CD14-positive monocyte (primary cell): ENCODE data around the gene GLT6D1. TPM values are rescaled to one million over a fixed set of nuclear protein-coding genes. Genes with fewer than 3 reads are reported as not detected.

Source experiments
- DNase-seq, 3 donors: peaks; one replicate each; pipeline ENCODE4 v3.0.0-alpha.2; 2011 to 2022
- H2AFZ ChIP-seq: 2 replicates; pipeline ENCODE4 v1.6.0; 2012; ENCODE audit warnings: mild to moderate bottlenecking, low read depth, low read length, inconsistent platforms; ENCODE audit not compliant: insufficient read depth, poor library complexity, severe bottlenecking
- H3K27ac ChIP-seq, 2 donors: 1 replicate in 1 of 2; 2 replicates in 1 of 2; pipeline ENCODE4 v1.5.1; 2012 to 2013; ENCODE audit warnings: low read length in 2 of 2, control low read depth in 1 of 2, inconsistent platforms in 1 of 2, low read depth in 1 of 2, mild to moderate bottlenecking in 1 of 2
- H3K27me3 ChIP-seq, 2 donors: one replicate each; pipeline versions ENCODE4 v1.6.0 to v1.6.1; 2011 to 2013; ENCODE audit warnings: low read length in 2 of 2; ENCODE audit not compliant: control insufficient read depth in 2 of 2, insufficient read depth in 2 of 2
- H3K36me3 ChIP-seq, 2 donors: replicated peaks in 1 of 2; 1 replicate in 1 of 2; 2 replicates in 1 of 2; pipeline versions ENCODE4 v1.5.1 to v1.6.1; 2012 to 2013; ENCODE audit warnings: low read length in 2 of 2, control low read depth in 1 of 2, inconsistent platforms in 1 of 2, mild to moderate bottlenecking in 1 of 2; ENCODE audit not compliant: insufficient read depth in 2 of 2, control insufficient read depth in 1 of 2
- H3K4me1 ChIP-seq, 2 donors: 1 replicate in 1 of 2; 2 replicates in 1 of 2; pipeline versions ENCODE4 v1.5.1 to v1.6.1; 2012 to 2013; ENCODE audit warnings: low read length in 2 of 2, control low read depth in 1 of 2, inconsistent platforms in 1 of 2, mild to moderate bottlenecking in 1 of 2, moderate library complexity in 1 of 2; ENCODE audit not compliant: insufficient read depth in 2 of 2, control insufficient read depth in 1 of 2
- H3K4me2 ChIP-seq: replicated peaks from 2 replicates; pipeline ENCODE3; 2012; ENCODE audit warnings: low read length, moderate library complexity, mild to moderate bottlenecking; ENCODE audit not compliant: poor library complexity, severe bottlenecking; ENCODE audit errors: extremely low read depth
- H3K4me3 ChIP-seq, 3 experiments: fragments of 200-600 bp in 1 of 3; sonication (generic) in 1 of 3; replicated peaks in 1 of 3; 1 replicate in 2 of 3; 2 replicates in 1 of 3; pipeline ENCODE4 v1.5.1; 2011 to 2013; ENCODE audit warnings: low read length in 3 of 3, mild to moderate bottlenecking in 3 of 3, control low read depth in 2 of 3, low read depth in 2 of 3, inconsistent platforms in 1 of 3, moderate library complexity in 1 of 3
- H3K79me2 ChIP-seq: 2 replicates; pipeline ENCODE4 v1.6.0; 2012; ENCODE audit warnings: mild to moderate bottlenecking, control low read depth, inconsistent platforms, low read length, moderate library complexity; ENCODE audit not compliant: insufficient read depth
- H3K9ac ChIP-seq: 2 replicates; pipeline ENCODE4 v1.6.0; 2017; ENCODE audit warnings: low read length, mild to moderate bottlenecking; ENCODE audit not compliant: insufficient read depth, poor library complexity, severe bottlenecking
- H3K9me3 ChIP-seq, 2 donors: replicated peaks in 1 of 2; 1 replicate in 1 of 2; 2 replicates in 1 of 2; pipeline versions ENCODE4 v1.5.1 to v1.6.1; 2012 to 2013; ENCODE audit warnings: low read length in 2 of 2, control low read depth in 1 of 2; ENCODE audit not compliant: control insufficient read depth in 1 of 2, insufficient read depth in 1 of 2
- H4K20me1 ChIP-seq: 2 replicates; pipeline ENCODE4 v1.6.0; 2012; ENCODE audit warnings: mild to moderate bottlenecking, low read length, control low read depth, moderate library complexity; ENCODE audit not compliant: insufficient read depth
- H3K27ac Mint-ChIP-seq, 7 donors: one replicate each; pipeline ENCODE4 v1.8.0; 2020; ENCODE audit warnings: mild to moderate bottlenecking in 7 of 7, mixed read lengths in 7 of 7, moderate library complexity in 6 of 7, inconsistent platforms in 2 of 7
- H3K27me3 Mint-ChIP-seq, 3 donors: one replicate each; pipeline ENCODE4 v1.8.0; 2021 to 2022; ENCODE audit warnings: low read depth in 3 of 3, mild to moderate bottlenecking in 3 of 3, mixed read lengths in 3 of 3, moderate library complexity in 3 of 3, inconsistent platforms in 1 of 3
- H3K36me3 Mint-ChIP-seq, 2 donors: one replicate each; pipeline ENCODE4 v1.8.0; 2020; ENCODE audit warnings: mixed read lengths in 2 of 2, inconsistent platforms in 1 of 2, mild to moderate bottlenecking in 1 of 2
- H3K4me1 Mint-ChIP-seq: one replicate; pipeline ENCODE4 v1.8.0; 2020; ENCODE audit warnings: mild to moderate bottlenecking, mixed read lengths
- H3K4me3 Mint-ChIP-seq, 2 donors: one replicate each; pipeline ENCODE4 v1.8.0; 2020; ENCODE audit warnings: mild to moderate bottlenecking in 2 of 2, mixed read lengths in 2 of 2, moderate library complexity in 1 of 2
- H3K9me3 Mint-ChIP-seq, 7 donors: one replicate each; pipeline ENCODE4 v1.8.0; 2020 to 2022; ENCODE audit warnings: mixed read lengths in 7 of 7, mild to moderate bottlenecking in 6 of 7, moderate library complexity in 6 of 7, inconsistent platforms in 2 of 7
- CTCF ChIP-seq: fragments of 200-600 bp; IDR thresholded peaks from one replicate; pipeline ENCODE4 v1.8.0; 2022; ENCODE audit warnings: antibody characterized with exemption, mild to moderate bottlenecking
- WGBS: methylation state at CpG from one replicate; pipeline ENCODE4 v1.1.5; 2013; ENCODE audit warnings: missing lambda C conversion rate; ENCODE audit not compliant: insufficient coverage; 5-methylcytosine and 5-hydroxymethylcytosine counted together
- intact Hi-C, 2 donors: fragments of 100-400 bp; cut with micrococcal nuclease; formaldehyde crosslinking; loops; one replicate each; pipeline versions ENCODE4 v1.15.0 to v1.15.1; 2023
- polyA plus RNA-seq, 3 donors: library from polyadenylated mRNA; depleted of rRNA in 1 of 3; unstranded in 2 of 3; stranded (reverse) in 1 of 3; fragments of 300-500 nt in 2 of 3; fragments of >200 nt in 1 of 3; fragmentation: Illumina TruSeq in 2 of 3; gene quantifications; 1 replicate in 2 of 3; 2 replicates in 1 of 3; pipeline ENCODE4 v1.2.3, GENCODE V29; 2012 to 2021

GLT6D1 gene
- polyA plus RNA-seq, 3 donors, result not detected

DNA sequence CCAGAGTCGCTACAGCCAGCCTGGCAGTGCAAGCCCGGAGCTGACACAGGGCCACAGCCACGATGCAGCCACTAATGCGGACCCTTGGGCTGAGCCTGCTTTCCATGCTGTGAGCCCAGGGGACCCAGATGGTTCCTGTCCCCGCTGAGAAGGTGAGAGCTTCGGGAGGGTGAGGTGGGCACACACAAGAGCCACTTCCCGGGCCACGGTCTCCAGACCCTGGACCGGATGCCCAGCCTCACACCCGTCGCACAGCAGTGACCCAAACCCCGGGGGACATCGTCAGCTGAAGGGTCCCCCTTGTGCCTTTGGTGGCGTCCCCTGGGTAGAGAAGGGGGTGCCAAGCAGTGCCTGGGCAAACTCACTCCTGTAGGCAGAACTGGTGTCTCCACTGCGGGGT is 64.4 kb downstream of the GLT6D1 start:
- no peak for DNase-seq
- Histone ChIP-seq H2AFZ (no peak overlapping the region), H3K9me3 (no peaks in the 10 kb centered on the region), H3K4me2 (no peak overlapping the region), H3K79me2 (no peaks in the 10 kb centered on the region), H3K9ac (no peak overlapping the region), H3K4me1 (no peaks in the 10 kb centered on the region), H3K4me3 (no peak overlapping the region), H3K27me3 (no peaks in the 10 kb centered on the region), H3K36me3 (no peaks in the 10 kb centered on the region), H4K20me1 (no peaks in the 10 kb centered on the region), H3K27ac (no peak overlapping the region)
- H3K36me3 Mint-ChIP-seq, result no peaks in the 10 kb centered on the region
- TF ChIP-seq CTCF, result no peak
- H3K4me1 Mint-ChIP-seq, result no peaks in the 10 kb centered on the region
- peaks cover 0 to 3% (median 0%) of the 10 kb centered on the region in 7 donors for H3K9me3 Mint-ChIP-seq
- H3K27me3 Mint-ChIP-seq, result peaks cover 0 to 2% (median 0%) of the 10 kb centered on the region in 3 donors
- H3K4me3 Mint-ChIP-seq, result no peak overlapping the region
- WGBS, result 96% methylated on average over 14 of the region's 15 CpGs
- intact Hi-C loops, result no loop called here
- H3K27ac Mint-ChIP-seq, result no peak overlapping the region

DNA sequence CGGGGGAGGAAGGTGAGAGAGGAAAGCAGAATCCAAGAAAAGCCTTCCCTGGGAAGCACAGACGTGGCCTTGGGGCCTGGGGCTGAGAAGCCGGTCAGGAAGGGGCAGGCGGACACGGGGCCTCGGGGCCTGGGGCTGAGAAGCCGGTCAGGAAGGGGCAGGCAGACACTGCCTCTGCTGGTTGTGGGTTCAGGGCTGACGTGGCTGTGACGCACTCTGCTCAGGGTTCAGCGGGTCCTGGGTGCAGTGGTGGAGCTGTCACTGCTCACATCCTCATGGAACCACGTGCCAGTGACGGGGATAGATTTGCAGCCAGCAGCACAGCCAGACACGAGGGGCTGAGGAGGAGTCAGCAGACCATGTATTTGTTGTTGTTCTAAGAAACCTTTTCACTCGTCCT is 65.0 kb downstream of the GLT6D1 start:
- Histone ChIP-seq H3K4me3 (no peak overlapping the region), H3K27me3 (no peaks in the 10 kb centered on the region), H2AFZ (no peak overlapping the region), H3K79me2 (no peaks in the 10 kb centered on the region), H3K4me1 (no peaks in the 10 kb centered on the region), H4K20me1 (no peaks in the 10 kb centered on the region), H3K36me3 (no peaks in the 10 kb centered on the region), H3K4me2 (no peak overlapping the region), H3K9ac (no peak overlapping the region), H3K9me3 (no peaks in the 10 kb centered on the region), H3K27ac (no peak overlapping the region)
- Mint-ChIP-seq H3K4me3 (no peak overlapping the region), H3K4me1 (no peaks in the 10 kb centered on the region), H3K9me3 (peaks cover 0 to 3% (median 0%) of the 10 kb centered on the region in 7 donors), H3K36me3 (no peaks in the 10 kb centered on the region), H3K27me3 (peaks cover 0 to 2% (median 0%) of the 10 kb centered on the region in 3 donors), H3K27ac (no peak overlapping the region)
- no peak for TF ChIP-seq CTCF
- DNase-seq, result no peak
- intact Hi-C loops, result no loop called here
- WGBS, result 93% methylated on average over 12 of the region's 14 CpGs

Other genes starting within 250 kb of the GLT6D1 start
- gene PPP1R26, start 159.8 kb downstream of the GLT6D1 start, polyA plus RNA-seq, result 1 to 10 TPM in 1 of 3 donors, under 1 TPM in 2; 0.56 to 4.7 (median 0.60) TPM
- gene MRPS2, start 138.9 kb downstream of the GLT6D1 start, polyA plus RNA-seq, result 10 to 100 TPM; 27.9 to 54.4 (median 30.2) TPM
- gene LCN1, start 118.1 kb downstream of the GLT6D1 start, polyA plus RNA-seq, result not detected
- not detected for gene OBP2A, start 93.4 kb downstream of the GLT6D1 start, polyA plus RNA-seq
- not detected for gene PAEP, start 77.8 kb downstream of the GLT6D1 start, polyA plus RNA-seq
- not detected for gene LCN9, start 23.8 kb upstream of the GLT6D1 start, polyA plus RNA-seq
- gene SOHLH1, start 59.9 kb upstream of the GLT6D1 start, polyA plus RNA-seq, result not detected
- gene KCNT1, start 62.6 kb upstream of the GLT6D1 start, polyA plus RNA-seq, result not detected